HG02840 (cell line): ENCODE measurements around the gene KAT2A.

ENCODE experiments used
- ATAC-seq: cut with Tn5 transposase; IDR thresholded peaks from one replicate; pipeline ENCODE4 v1.9.1; 2021; ENCODE audit warnings: mild to moderate bottlenecking, moderate library complexity, moderate number of reproducible peaks; ENCODE audit not compliant: unreplicated experiment, low FRiP score

Gene KAT2A

GRCh38 chr17:42068979-42069378 is 52.2 kb downstream of the KAT2A start:
- no peak for ATAC-seq

- no peak for ATAC-seq
Measured at GRCh38 chr17:42067371-42068091, 53.6 kb downstream of the KAT2A start.

- ATAC-seq: no peak
Measured at GRCh38 chr17:42065201-42065600, 56.0 kb downstream of the KAT2A start.
